ENCODE data around the gene AK5. TPM values are rescaled to one million over a fixed set of nuclear protein-coding genes. Genes with fewer than 3 reads are reported as not detected.

The AK5 gene
- total RNA-seq, 2 donors from 2014 or later: 0.46 to 2.8 TPM

GRCh38 chr1:77349275-77349674, 67.5 kb downstream of the AK5 start:
- Histone ChIP-seq H3K9ac (ENCODE audit: extremely low read depth, low read length, poor library complexity, severe bottlenecking) (no peak overlapping the region), H3K4me1 (ENCODE audit: control insufficient read depth, insufficient read depth, low read length) (no peaks in the 10 kb centered on the region), H3K4me3 (ENCODE audit: low read length) (no peak overlapping the region), H3K9me3 (ENCODE audit: control insufficient read depth, low read length) (no peaks in the 10 kb centered on the region), H3K27ac (ENCODE audit: low read depth, low read length) (no peak overlapping the region), H3K36me3 (ENCODE audit: control insufficient read depth, insufficient read depth, low read length) (no peaks in the 10 kb centered on the region), H3K27me3 (ENCODE audit: control insufficient read depth, insufficient read depth, low read length, poor library complexity, severe bottlenecking) (no peaks in the 10 kb centered on the region)
- no peaks in the 10 kb centered on the region for H3K36me3 Mint-ChIP-seq (ENCODE audit: low read depth)
- H3K9me3 Mint-ChIP-seq: no peaks in the 10 kb centered on the region
- no peaks in the 10 kb centered on the region for H3K27me3 Mint-ChIP-seq (ENCODE audit: insufficient read depth)
- H3K4me1 Mint-ChIP-seq: peaks cover 2% of the 10 kb centered on the region
- no peak overlapping the region for H3K27ac Mint-ChIP-seq
- H3K4me3 Mint-ChIP-seq: no peak overlapping the region
- no peak for DNase-seq
- TF ChIP-seq CTCF (conservative IDR thresholded peaks at IDR 0.05): no peak
- 88 to 92% methylated on average over 1 to 2 of the region's 2 CpGs for WGBS, 2 experiments (ENCODE audit: insufficient coverage in 1 of 2, insufficient read length in 1 of 2)

- Mint-ChIP-seq H3K4me1 (peaks cover 2% of the 10 kb centered on the region), H3K9me3 (no peaks in the 10 kb centered on the region), H3K27ac (no peak overlapping the region), H3K4me3 (no peak overlapping the region), H3K36me3 (ENCODE audit: low read depth) (no peaks in the 10 kb centered on the region), H3K27me3 (ENCODE audit: insufficient read depth) (no peaks in the 10 kb centered on the region)
- WGBS, 2 experiments (ENCODE audit: insufficient coverage in 1 of 2, insufficient read length in 1 of 2): 95 to 98% methylated on average over 4 to 6 of the region's 6 CpGs
- DNase-seq: no peak
- Histone ChIP-seq H3K4me1 (ENCODE audit: control insufficient read depth, insufficient read depth, low read length) (no peaks in the 10 kb centered on the region), H3K9ac (ENCODE audit: extremely low read depth, low read length, poor library complexity, severe bottlenecking) (no peak overlapping the region), H3K36me3 (ENCODE audit: control insufficient read depth, insufficient read depth, low read length) (no peaks in the 10 kb centered on the region), H3K9me3 (ENCODE audit: control insufficient read depth, low read length) (no peaks in the 10 kb centered on the region), H3K27me3 (ENCODE audit: control insufficient read depth, insufficient read depth, low read length, poor library complexity, severe bottlenecking) (no peaks in the 10 kb centered on the region), H3K4me3 (ENCODE audit: low read length) (no peak overlapping the region), H3K27ac (ENCODE audit: low read depth, low read length) (no peak overlapping the region)
- TF ChIP-seq CTCF (conservative IDR thresholded peaks at IDR 0.05): no peak
Measured at GRCh38 chr1:77350012-77350770, 68.4 kb downstream of the AK5 start.

- Histone ChIP-seq H3K27ac (ENCODE audit: low read depth, low read length) (no peak overlapping the region), H3K4me1 (ENCODE audit: control insufficient read depth, insufficient read depth, low read length) (no peaks in the 10 kb centered on the region), H3K4me3 (ENCODE audit: low read length) (no peak overlapping the region), H3K27me3 (ENCODE audit: control insufficient read depth, insufficient read depth, low read length, poor library complexity, severe bottlenecking) (no peaks in the 10 kb centered on the region), H3K9me3 (ENCODE audit: control insufficient read depth, low read length) (no peaks in the 10 kb centered on the region), H3K36me3 (ENCODE audit: control insufficient read depth, insufficient read depth, low read length) (no peaks in the 10 kb centered on the region), H3K9ac (ENCODE audit: extremely low read depth, low read length, poor library complexity, severe bottlenecking) (no peak overlapping the region)
- no peaks in the 10 kb centered on the region for H3K9me3 Mint-ChIP-seq
- H3K4me3 Mint-ChIP-seq: no peak overlapping the region
- no peaks in the 10 kb centered on the region for H3K4me1 Mint-ChIP-seq
- DNase-seq: no peak
- no peaks in the 10 kb centered on the region for H3K36me3 Mint-ChIP-seq (ENCODE audit: low read depth)
- no peaks in the 10 kb centered on the region for H3K27me3 Mint-ChIP-seq (ENCODE audit: insufficient read depth)
- no peak for TF ChIP-seq CTCF (conservative IDR thresholded peaks at IDR 0.05)
- 88% methylated on average over 1 of the region's 1 CpG; no CpG with 5 or more reads in 1 of the 2 experiments for WGBS, 2 experiments (ENCODE audit: insufficient coverage in 1 of 2, insufficient read length in 1 of 2)
- no peak overlapping the region for H3K27ac Mint-ChIP-seq
Measured at GRCh38 chr1:77354536-77354935, 72.7 kb downstream of the AK5 start.

All from endodermal cell (in vitro differentiated cells).